Type B pancreatic cell (in vitro differentiated cells): Measurements from ENCODE around the gene MAPK8. TPM values are rescaled to one million over a fixed set of nuclear protein-coding genes. Genes with fewer than 3 reads are reported as not detected.
A peak's percentile ranks its signal among the peaks of the same experiment; 100 is the strongest.

ENCODE experiments used
- DNase-seq: peaks from one replicate; pipeline ENCODE4 v3.0.0; 2021; ENCODE audit warnings: mixed read lengths; ENCODE audit not compliant: unreplicated experiment; ENCODE audit errors: extremely low spot score
- H3K27ac Mint-ChIP-seq: 2 replicates; pipeline ENCODE4 v1.8.0; 2021; ENCODE audit warnings: mild to moderate bottlenecking, mixed read lengths
- H3K27me3 Mint-ChIP-seq: 2 replicates; pipeline ENCODE4 v1.8.0; 2021; ENCODE audit warnings: mixed read lengths
- H3K36me3 Mint-ChIP-seq: 2 replicates; pipeline ENCODE4 v1.8.0; 2021; ENCODE audit warnings: mixed read lengths
- H3K4me1 Mint-ChIP-seq: one replicate; pipeline ENCODE4 v1.8.0; 2021; ENCODE audit warnings: mixed read lengths; ENCODE audit not compliant: unreplicated experiment
- H3K4me3 Mint-ChIP-seq: 2 replicates; pipeline ENCODE4 v1.8.0; 2021; ENCODE audit warnings: mild to moderate bottlenecking, mixed read lengths
- H3K9me3 Mint-ChIP-seq: 2 replicates; pipeline ENCODE4 v1.8.0; 2021; ENCODE audit warnings: mixed read lengths
- total RNA-seq: library from RNA; stranded (reverse); gene quantifications from 2 replicates; pipeline ENCODE4 v1.2.1, GENCODE V29; 2021; ENCODE audit warnings: low replicate concordance
- TF ChIP-seq, protein P1 (sequence below): fragments of 200-600 bp; sonication (generic); conservative IDR thresholded peaks from 2 replicates; pipeline ENCODE4 v1.5.0; 2021; ENCODE audit warnings: antibody characterized with exemption, mild to moderate bottlenecking

The MAPK8 gene
- total RNA-seq, 1 donor from 2014 or later: 48.4 TPM

DNA sequence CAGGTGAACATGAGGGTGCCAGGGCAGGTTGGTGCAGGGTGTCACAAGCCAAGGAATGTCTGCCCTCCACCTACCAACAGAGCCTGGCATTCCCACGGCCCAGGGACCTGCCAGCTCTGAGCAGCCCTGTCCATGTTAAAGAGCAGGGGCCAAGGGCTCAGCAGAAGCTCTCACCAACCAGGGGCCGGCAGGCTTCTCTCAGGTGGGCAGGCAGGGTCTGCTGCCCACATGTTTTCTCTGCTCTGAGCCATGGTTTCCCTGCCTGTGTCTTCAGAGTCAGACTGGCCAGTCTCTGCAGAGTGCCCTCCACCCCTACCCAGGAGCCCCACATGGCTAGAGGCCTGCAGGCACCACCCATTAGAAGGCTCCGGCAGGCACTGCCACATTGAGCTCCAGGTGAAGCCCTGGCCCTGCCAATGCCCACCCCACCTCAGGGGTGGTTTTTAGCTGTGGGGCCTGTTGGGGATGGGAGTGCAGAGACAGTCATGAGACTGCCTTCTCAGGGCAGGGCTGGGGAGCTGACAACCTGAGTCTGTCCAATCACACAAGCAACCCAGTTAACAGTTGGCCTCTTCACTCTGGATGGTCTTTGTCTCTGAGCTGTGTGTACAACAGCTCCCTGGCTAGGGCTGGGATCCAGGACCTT is 162.5 kb downstream of the MAPK8 start:
- Mint-ChIP-seq H3K27ac (no peak overlapping the region), H3K27me3 (no peaks in the 10 kb centered on the region), H3K9me3 (no peaks in the 10 kb centered on the region), H3K4me1 (peaks cover 18% of the 10 kb centered on the region), H3K4me3 (no peak overlapping the region), H3K36me3 (no peaks in the 10 kb centered on the region)
- TF ChIP-seq, protein P1, sequence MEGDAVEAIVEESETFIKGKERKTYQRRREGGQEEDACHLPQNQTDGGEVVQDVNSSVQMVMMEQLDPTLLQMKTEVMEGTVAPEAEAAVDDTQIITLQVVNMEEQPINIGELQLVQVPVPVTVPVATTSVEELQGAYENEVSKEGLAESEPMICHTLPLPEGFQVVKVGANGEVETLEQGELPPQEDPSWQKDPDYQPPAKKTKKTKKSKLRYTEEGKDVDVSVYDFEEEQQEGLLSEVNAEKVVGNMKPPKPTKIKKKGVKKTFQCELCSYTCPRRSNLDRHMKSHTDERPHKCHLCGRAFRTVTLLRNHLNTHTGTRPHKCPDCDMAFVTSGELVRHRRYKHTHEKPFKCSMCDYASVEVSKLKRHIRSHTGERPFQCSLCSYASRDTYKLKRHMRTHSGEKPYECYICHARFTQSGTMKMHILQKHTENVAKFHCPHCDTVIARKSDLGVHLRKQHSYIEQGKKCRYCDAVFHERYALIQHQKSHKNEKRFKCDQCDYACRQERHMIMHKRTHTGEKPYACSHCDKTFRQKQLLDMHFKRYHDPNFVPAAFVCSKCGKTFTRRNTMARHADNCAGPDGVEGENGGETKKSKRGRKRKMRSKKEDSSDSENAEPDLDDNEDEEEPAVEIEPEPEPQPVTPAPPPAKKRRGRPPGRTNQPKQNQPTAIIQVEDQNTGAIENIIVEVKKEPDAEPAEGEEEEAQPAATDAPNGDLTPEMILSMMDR: no peak
- DNase-seq: peak; percentile 59

DNA sequence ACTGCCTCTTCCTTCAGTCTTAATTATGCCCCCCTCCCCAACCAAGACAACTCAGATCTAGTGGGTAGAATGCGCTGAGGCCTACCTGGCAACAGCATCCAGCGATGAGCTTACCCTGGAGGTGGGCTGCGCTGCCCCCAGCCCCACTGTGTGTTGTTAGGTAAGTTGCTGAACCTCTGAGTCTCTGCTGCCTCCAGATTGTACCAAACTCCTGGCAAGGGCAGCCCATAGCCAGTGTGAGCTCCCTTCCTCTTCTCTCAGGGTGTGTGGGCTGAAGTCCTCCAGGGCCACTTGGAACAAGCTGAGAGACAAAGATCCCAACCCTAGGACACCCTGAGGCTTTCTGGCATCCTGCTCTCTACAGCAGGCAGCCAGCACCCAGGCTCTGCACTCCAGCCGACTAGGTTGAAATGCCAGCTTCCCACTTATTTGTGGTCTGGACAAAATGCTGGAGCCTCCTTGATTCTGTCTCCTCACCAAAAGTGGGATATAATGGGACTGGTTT is 163.1 kb downstream of the MAPK8 start:
- no peaks in the 10 kb centered on the region for H3K9me3 Mint-ChIP-seq
- H3K36me3 Mint-ChIP-seq: no peaks in the 10 kb centered on the region
- H3K4me1 Mint-ChIP-seq: peaks cover 14% of the 10 kb centered on the region
- no peak overlapping the region for H3K27ac Mint-ChIP-seq
- H3K27me3 Mint-ChIP-seq: no peaks in the 10 kb centered on the region
- H3K4me3 Mint-ChIP-seq: no peak overlapping the region
- no peak for DNase-seq
- TF ChIP-seq, protein P1: no peak

DNA sequence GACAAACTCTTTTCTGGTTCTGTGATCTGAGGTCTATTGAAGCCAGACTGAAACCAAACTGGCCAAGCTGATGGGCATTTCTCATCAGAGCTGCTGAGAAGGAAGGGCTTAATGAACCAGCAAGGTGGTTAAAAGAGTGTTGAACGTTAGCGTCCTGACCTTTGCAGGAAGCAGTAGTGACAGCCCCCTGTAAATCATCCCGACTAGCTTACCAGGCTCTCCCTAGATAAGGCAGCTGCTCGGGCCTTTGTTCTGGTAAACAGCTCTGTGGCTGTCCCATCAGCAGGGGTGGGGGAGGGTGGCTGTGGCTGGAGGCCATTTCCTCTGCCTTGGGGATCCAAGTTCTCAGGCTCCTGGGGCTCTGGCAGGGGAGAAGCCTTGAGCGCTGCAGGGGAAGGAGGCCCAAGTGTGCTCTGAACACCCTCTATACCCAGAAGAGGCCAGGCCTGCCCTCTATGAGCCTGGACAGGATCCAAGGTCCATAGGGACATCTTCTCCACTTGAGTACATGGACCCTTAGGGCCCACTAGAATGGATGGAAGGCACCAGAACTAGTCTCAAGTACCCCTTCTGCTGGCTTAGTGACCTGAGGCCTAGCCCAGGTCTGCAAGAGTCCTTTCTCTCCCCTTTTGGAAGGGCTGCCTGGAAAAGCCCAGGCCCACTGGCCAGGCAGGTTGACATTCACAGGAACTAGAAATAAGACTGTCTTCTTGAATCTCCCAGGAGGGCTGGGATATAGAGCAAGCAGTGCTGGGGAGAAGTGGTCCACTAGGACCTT is 163.8 kb downstream of the MAPK8 start:
- TF ChIP-seq, protein P1: no peak
- Mint-ChIP-seq H3K4me1 (peaks cover 14% of the 10 kb centered on the region), H3K27ac (no peak overlapping the region), H3K4me3 (peak overlapping the region; percentile 20), H3K27me3 (no peaks in the 10 kb centered on the region), H3K36me3 (no peaks in the 10 kb centered on the region), H3K9me3 (peaks cover 4% of the 10 kb centered on the region)
- DNase-seq: peak; percentile 60

DNA sequence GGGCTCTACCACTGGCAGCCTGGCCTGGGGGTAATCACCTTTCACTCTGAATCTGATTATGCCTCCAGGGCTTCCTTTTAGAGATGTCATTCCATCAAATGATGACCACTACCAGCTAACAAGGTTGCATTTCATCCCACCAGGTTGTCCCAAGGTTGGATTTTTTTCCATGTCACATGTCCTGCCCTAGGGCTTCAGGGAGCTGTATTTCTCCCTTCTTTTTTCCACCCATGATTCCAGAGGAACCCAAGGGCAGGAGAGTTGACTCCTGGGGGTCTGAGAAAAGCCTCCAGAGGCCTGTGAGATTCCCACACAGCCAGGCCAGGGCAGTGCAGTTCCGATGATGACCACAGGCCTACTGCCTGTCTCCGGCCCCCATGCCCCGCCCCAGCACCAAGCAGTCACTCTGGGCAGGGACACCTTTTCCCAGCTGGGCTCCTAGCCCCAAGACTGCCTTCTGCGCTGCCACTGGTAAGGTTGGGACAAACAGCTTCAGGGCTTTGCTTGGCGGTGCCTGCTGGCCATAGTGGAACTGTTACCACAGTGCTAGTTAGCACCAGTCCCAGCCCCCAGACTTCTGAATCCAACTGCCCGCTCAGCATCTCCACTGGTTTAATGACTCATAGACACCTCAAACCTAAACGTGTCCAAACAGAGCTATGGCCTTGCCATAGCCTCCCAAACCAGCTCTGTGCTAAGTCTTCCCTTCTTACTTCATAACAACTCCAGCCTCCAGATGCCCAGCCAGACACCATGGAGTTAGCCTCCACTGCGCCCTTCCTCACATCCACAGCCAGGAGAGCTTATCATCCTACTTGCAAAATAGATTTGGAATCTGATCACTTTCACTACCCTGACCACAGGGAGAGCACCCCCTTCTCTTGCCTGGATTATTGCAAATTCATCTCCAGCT is 164.7 kb downstream of the MAPK8 start:
- Mint-ChIP-seq H3K27me3 (no peaks in the 10 kb centered on the region), H3K9me3 (peaks cover 7% of the 10 kb centered on the region), H3K36me3 (no peaks in the 10 kb centered on the region), H3K4me3 (no peak overlapping the region), H3K27ac (no peak overlapping the region), H3K4me1 (peaks cover 17% of the 10 kb centered on the region)
- peak; percentile 55 for DNase-seq
- TF ChIP-seq, protein P1: peak; percentile 24

DNA sequence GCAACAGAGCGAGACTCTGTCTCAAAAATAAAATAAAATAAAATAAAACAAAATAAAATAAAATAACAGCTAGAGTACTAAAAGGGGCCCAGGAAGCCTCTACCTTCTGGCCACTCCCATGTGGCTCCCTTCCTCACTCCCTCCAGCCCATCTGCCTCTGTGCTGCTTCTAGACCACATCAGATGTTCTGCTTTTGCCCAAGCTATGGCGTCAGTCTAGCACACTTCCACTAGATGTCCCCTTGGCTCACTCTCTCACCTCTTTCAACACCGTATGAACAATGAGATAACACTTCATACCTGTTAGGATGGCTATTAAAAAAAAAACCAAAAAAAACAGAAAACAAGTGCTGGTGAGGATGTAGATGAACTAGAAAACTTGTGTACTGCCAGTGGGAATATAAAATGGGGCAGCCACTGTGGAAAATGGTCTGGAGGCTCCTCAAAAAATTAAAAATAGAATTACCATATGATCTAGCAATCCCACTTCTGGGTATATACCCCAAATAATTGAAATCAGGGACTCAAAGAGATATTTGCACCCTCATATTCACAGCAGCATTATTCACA is 166.1 kb downstream of the MAPK8 start:
- H3K4me3 Mint-ChIP-seq: no peak overlapping the region
- H3K36me3 Mint-ChIP-seq: no peaks in the 10 kb centered on the region
- H3K4me1 Mint-ChIP-seq: peaks cover 19% of the 10 kb centered on the region
- H3K27me3 Mint-ChIP-seq: no peaks in the 10 kb centered on the region
- TF ChIP-seq, protein P1: no peak
- H3K9me3 Mint-ChIP-seq: peaks cover 7% of the 10 kb centered on the region
- DNase-seq: no peak
- no peak overlapping the region for H3K27ac Mint-ChIP-seq
